ENCODE results near the gene ARSI.

The ARSI gene

DNA sequence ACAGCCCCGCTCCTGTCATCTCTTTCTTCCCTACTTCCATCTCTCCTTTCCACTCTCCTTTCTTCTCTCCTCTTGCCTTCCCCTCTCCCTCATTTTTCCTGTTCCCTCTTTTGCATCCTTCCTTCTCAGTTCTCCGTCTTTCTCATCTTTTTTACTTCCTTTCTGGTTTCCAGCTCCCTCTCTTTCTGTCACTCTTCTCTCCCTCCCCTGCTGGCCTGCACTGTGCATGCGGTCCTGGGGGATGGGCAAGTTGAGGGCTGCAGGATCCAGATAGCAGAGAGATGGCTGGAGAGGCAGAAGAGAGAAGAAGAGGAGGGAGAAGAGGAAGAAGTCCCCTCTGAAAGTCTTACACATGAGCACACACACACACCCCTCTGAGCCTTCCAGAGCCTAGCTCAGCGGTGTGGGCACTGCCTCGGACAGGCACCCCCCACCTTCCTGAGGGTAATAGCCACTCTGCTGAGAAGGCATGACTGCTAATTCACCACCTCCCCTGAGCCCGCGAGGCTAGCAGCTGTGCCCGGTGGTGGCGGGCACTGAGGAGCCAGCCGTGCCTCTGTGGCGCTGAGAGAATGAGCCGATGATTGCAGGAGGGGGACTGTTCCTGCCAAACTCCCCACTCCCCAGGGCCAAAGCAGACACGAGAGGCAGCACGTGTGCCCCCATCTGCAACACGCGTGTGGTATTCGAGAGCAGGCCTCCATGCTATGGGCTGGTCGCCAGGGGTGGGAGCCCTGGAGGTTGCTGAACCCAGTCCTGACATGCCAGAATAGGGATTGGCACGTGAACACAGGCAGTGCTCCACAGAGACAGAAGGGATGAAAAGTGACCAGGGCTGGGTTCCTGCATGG is 9.4 kb downstream of the ARSI start:
- no peak for DNase-seq

GRCh38 chr5:150291388-150292385 is 11.0 kb downstream of the ARSI start:
- DNase-seq: no peak

DNA sequence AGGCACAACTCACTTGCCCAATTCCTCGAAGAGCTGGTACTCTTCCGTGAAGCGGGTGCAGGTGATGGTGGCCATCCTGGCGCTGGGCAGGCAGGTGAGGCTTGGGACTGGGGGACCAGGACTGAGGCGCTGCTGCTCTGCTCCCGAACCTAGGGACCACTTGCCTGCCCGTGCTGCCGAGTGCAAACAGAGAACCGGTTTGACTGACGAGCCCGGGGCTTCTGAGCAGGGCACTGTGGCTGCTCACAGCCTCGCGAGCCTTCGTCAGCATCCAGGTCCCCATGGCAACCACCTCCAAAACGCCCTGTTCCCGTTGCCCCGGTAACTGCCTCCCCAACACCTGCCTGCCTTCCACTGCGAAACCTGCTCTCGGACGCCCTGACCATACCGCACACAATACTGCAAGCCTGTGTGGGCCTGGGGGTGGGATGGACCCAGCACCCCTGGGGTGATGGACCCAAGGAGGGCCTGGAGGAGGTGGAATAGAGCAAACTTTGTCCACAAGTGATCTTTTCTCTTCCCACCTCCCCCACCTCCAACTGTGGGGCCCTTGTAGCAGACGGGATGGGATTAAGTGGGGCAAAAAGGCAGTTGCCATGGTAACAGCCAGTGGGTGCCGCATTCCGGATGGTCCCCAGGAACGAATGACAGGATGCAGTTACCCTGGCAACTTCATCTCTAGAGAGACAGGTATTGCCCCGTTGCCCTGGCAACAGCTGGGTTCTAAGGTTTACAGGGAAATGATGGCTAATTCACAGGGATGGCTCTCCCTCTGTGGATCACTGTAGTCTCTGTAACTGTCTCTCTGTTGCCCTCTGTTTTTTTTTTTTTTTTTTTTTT is 12.9 kb downstream of the ARSI start, which contains the start of gene CAMK2A:
Gene CAMK2A, minus strand, starts transcription at position 223 of the 840 bp plus-strand sequence. Its CDS starts 148 bp downstream, at position 75.
- no peak for DNase-seq

DNA sequence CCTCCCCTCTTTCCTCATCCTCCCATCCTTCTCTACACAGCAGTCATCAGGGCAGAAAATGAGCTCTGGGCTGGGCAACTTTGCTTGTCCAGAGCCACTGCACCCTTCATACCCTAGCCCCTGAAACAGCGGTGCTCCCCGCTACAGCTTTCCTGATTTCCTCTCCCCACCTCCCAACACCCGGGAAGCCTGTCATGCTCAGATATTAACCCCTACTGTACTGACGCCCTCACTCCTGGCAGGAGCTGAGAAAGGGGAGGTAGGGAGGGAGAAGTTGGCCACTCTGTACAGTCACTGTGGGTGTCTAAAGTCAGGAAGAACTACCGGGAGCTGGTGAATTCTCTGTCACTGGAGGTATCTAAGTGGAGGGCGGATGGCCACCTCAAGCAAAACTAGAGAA is 13.9 kb downstream of the ARSI start:
- DNase-seq: no peak

DNA sequence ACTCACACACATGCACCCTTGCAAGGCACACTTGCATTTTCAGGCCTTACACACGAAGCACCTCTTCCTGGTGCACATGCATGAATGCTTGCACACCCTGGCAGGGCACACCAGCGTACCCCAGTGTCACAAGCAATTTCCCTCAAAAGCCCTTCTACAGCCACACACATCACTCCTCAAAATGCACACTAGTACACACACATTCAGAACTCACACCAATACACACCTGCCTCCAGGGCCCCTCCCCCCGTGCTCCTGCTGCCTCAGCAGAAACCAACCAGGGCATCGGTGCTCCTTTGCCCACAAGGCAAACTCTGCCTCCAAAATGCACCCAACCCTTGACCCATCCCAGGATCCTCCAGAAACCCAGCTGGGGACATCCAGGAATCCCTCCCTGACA is 14.3 kb downstream of the ARSI start:
- DNase-seq: no peak

- DNase-seq: no peak
Observed at GRCh38 chr5:150286820-150287219, 15.9 kb downstream of the ARSI start.

- DNase-seq: no peak
Observed at GRCh38 chr5:150285114-150285513, 17.6 kb downstream of the ARSI start.

- no peak for DNase-seq
Observed at GRCh38 chr5:150284311-150284710, 18.4 kb downstream of the ARSI start.

GRCh38 chr5:150283904-150284303 is 18.8 kb downstream of the ARSI start:
- no peak for DNase-seq

GRCh38 chr5:150281987-150282386 is 20.7 kb downstream of the ARSI start:
- no peak for DNase-seq

DNA sequence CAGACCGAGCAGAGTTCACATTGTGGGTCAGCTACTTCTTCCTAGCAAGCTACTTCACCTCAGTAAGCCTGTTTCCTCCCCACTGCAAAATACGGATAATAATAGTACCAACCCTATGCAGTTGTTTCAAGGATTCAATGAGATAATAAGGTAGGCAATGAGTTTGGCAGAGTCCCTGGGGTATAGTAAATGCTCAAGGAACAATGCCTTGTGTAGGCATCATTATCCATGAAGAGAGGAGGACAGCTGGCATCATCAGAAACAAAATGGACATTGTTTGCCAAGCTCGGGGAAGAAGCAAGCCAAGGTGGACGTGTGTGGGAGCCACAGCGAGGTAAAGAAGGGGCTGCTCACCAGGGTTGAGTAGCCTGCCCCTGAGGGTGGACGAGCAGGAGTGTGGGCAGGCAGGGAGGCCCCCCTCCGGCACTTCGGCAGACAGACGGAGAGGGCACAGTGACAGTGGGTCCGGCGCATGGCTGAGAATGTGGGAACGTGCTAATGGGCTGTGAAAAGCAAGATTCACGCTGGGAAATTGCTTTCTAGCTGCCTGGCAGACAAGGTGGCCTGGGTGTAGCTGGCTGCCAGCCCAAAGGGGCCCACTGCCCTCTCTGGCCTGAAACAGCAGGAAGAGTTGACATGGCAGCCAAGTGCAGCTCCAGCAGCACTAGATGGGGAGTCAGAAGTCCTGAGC is 23.2 kb downstream of the ARSI start:
- peak in 1 of 2 experiments; percentile 40 for DNase-seq

- DNase-seq: no peak
Observed at GRCh38 chr5:150278916-150279315, 23.8 kb downstream of the ARSI start.

- no peak for DNase-seq
Observed at GRCh38 chr5:150278046-150278730, 24.5 kb downstream of the ARSI start.

DNA sequence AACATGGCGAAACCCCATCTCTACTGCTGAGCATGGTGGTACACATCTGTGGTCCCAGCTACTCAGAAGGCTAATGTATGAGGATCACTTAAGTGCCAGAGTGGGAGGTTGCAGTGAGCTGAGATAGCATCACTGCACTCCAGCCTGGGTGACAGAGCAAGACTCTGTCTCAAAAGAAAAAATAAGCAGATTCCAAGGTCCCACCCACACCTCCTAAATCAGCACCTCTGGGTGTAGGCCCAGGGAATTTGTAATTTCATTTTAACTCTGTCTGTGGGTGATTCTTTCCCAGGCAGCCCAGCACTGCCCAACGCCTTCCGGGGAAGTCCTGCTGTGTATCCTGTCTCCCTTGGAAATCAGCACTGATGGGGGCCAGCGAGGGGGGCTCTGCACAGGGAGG is 25.7 kb downstream of the ARSI start:
- DNase-seq: no peak

DNA sequence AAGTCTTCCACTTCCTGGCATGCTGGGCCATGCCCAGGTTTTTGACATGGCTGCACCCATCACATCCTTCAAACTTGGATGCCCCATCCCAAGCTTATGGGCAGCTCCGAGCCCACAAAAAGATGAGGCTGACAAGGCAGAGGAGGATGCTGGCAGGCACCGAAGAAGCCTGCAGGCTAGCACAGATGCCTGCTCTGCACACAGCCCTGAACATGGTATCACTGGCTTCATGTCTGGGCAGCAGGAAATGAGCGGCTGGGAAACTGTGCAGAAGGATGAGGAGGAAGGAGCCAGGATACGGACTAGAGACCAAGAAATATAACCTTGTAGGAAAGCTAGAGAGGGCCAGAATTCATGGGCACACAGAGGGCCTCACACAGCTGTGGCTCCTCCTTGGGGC is 27.9 kb downstream of the ARSI start:
- no peak for DNase-seq

DNA sequence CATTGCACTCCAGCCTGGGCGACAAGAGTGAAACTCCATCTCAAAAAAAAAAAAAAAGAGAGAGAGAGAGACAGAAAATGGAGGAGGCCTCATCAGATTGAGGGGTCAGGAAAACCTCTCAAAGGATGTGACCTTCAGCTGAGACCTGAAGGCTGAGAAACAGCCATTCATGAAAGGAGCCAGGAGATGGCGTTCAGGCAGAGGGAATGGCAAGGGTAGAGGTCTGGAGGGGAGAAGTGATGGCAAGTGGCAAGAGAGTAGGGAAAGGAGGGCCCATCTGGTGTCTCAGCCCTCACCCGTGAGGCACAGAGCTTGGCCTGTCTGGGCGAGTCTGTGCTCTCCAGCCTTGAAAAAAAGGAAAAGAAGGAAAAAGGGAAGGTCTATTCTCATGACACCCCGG is 30.2 kb downstream of the ARSI start:
- DNase-seq: peak in 1 of 2 experiments; percentile 73

GRCh38 chr5:150271923-150272322 is 30.8 kb downstream of the ARSI start:
- DNase-seq: no peak

DNA sequence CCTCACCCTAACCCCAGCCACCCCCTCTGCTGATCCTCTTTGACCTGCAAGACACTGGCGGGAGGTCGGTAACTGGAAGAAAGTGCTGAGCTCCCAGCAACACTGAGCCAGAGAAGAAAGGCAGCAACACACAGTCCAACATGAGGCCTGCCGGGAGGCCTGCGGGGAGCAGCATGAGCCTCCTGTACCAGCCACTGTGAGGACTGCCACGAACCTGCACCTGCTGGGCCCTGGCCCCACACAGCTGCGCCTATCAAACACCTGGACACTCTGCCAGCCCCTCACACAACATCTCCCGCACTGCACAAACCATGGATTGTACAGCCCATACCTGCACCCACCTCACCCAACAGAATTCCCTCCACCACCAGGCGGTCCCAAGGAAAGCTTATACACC is 31.4 kb downstream of the ARSI start:
- no peak for DNase-seq

- no peak for DNase-seq
Observed at GRCh38 chr5:150270541-150271295, 32.0 kb downstream of the ARSI start.

- peak in 1 of 2 experiments; percentile 20 for DNase-seq
Observed at GRCh38 chr5:150266871-150267291, 35.8 kb downstream of the ARSI start.

All from NCI-H446 (cell line).